Astrocyte of the spinal cord (primary cell): ENCODE results near the gene CYLD.

Experiments
- DNase-seq: peaks from one replicate; pipeline ENCODE4 v3.0.0; 2011; ENCODE audit warnings: low read depth, low spot score
- H3K4me3 ChIP-seq: 2 replicates; pipeline ENCODE4 v1.5.1; 2011; ENCODE audit warnings: low read depth, mild to moderate bottlenecking, low read length, moderate library complexity
- in situ Hi-C: cut with HindIII; loops from 2 replicates; pipeline ENCODE4 v1.10.0; 2017; ENCODE audit warnings: low sequenced_read_pairs
- TF ChIP-seq, protein P1 (sequence below): IDR thresholded peaks from 2 replicates; pipeline ENCODE4 v1.5.1; 2012; ENCODE audit warnings: low read depth, mild to moderate bottlenecking, low read length, inconsistent platforms

The CYLD gene

DNA sequence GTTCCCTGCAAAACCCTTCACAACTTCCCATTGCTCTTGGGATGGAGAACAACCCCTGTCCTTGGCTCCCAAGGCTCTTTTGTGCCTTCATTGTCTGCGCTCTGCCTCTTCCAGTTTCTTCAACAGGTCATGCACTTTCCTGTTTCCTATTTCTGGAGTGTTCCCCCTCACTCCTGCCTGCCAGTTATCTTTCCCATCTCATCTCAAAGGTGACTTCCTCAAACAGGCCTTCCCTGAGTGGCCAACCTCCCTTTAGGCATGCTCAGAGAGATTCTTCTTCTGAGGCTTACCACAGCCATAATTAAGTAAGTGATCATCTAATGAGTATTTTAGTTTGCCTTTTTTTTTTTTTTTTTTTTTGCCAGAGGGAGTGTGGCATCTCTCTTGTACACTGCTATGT, 2.9 kb upstream of the CYLD start:
- in situ Hi-C loops = no loop called here
- TF ChIP-seq, protein P1, sequence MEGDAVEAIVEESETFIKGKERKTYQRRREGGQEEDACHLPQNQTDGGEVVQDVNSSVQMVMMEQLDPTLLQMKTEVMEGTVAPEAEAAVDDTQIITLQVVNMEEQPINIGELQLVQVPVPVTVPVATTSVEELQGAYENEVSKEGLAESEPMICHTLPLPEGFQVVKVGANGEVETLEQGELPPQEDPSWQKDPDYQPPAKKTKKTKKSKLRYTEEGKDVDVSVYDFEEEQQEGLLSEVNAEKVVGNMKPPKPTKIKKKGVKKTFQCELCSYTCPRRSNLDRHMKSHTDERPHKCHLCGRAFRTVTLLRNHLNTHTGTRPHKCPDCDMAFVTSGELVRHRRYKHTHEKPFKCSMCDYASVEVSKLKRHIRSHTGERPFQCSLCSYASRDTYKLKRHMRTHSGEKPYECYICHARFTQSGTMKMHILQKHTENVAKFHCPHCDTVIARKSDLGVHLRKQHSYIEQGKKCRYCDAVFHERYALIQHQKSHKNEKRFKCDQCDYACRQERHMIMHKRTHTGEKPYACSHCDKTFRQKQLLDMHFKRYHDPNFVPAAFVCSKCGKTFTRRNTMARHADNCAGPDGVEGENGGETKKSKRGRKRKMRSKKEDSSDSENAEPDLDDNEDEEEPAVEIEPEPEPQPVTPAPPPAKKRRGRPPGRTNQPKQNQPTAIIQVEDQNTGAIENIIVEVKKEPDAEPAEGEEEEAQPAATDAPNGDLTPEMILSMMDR = no peak
- no peak for DNase-seq
- H3K4me3 ChIP-seq = no peak overlapping the region

GRCh38 chr16:50740736-50741135, 1.1 kb upstream of the CYLD start:
- no peak overlapping the region for H3K4me3 ChIP-seq
- in situ Hi-C loops = no loop called here
- DNase-seq = no peak
- TF ChIP-seq, protein P1 = no peak

DNA sequence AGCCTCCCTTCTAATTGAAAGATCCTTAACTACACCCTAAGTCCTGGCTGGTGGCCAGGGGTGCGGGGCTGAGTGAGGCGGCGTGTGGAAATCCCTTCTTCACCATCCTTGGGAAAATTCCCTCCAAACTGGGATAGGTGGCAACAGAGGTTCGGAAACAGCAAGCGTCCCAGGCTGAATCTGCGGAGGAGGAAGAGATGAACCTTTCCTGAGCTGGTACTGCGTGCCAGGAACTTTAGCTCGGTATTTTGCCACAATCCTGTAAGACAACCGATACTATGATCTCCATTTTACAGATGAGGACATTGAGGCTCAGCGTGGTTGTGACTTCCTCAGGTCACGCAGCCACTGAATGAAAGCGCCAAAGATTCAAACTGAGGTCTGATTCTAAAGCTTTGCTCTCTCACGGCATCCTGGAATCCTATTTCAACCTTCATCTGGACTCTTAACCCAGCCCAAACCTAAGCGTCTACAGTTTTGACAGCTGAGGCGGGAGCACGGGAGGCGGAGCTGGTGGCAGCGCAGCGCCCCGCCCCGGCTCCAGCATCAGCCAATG, 583 bp upstream of the CYLD start:
- H3K4me3 ChIP-seq = peak overlapping the region; percentile 38
- DNase-seq = no peak
- TF ChIP-seq, protein P1 = no peak
- in situ Hi-C loops = no loop called here

DNA sequence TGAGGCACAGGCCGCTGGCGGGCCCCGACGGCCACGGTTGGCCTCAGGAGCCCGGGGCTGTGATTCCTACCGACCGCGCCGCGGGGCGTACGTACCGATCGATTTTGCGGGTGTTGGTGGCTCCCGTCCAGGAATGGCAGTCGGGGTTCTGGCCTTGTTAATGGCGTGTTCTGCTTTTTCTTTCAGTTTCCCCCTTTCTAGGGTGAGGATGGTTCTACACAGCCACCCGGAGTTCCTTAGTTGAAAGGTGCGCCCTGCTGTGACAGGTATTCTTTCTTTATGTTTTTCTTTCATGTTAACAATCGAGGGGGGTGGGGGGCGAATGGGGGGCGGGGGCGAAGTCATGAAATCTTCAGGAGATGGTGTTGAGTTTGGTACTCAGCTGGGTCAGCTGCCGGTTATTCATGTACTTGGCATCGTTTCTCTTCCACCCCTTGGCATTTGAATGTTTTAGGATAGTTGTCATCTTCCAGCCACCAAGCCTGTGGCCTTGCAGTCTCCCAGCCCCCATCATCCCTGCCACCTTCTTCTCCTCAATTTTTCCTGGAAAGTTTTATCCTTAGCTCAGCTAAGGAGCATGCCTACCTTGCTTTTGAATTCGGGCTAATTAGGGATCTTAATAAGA, 802 bp downstream of the CYLD start:
- TF ChIP-seq, protein P1 = no peak
- no peak for DNase-seq
- peak overlapping the region; percentile 79 for H3K4me3 ChIP-seq
- in situ Hi-C loops = no loop called here

GRCh38 chr16:50743581-50744225, 1.8 kb downstream of the CYLD start:
- in situ Hi-C loops = no loop called here
- TF ChIP-seq, protein P1 = no peak
- DNase-seq = no peak

GRCh38 chr16:50744881-50745280, 3.0 kb downstream of the CYLD start:
- TF ChIP-seq, protein P1 = no peak
- no peak for DNase-seq
- H3K4me3 ChIP-seq = no peak overlapping the region
- in situ Hi-C loops = no loop called here

More at GRCh38 chr16:50743581-50744225, 1.8 kb downstream of the CYLD start:
- no peak overlapping the region for H3K4me3 ChIP-seq
